ENCODE results near the gene HIVEP2. TPM values are rescaled to one million over a fixed set of nuclear protein-coding genes. Genes with fewer than 3 reads are reported as not detected.

The HIVEP2 gene
- total and polyA plus RNA-seq, 2 of the 4 experiments (the other 2 are of a cell fraction), result 4.3 to 11.3 TPM

- Histone ChIP-seq H4K5ac (ENCODE audit: low read depth, low read length) (no peak overlapping the region), H2AFZ (replicated peaks; ENCODE audit: low read length, poor library complexity) (no peak overlapping the region), H3K14ac (replicated peaks; ENCODE audit: low read depth, low read length) (0 out of 2 replicates have a peak overlapping the region, but pooled peaks have one; percentile 45), H4K91ac (ENCODE audit: insufficient read depth, low read depth, low read length) (no peak overlapping the region), H3K4me3 (ENCODE audit: insufficient read depth, low read depth, low read length) (no peak overlapping the region), H3K79me1 (ENCODE audit: low read depth in 1 of 2, low read length in 2 of 2) (peaks cover 11 to 51% of the 10 kb centered on the region in 2 experiments), H3K36me3 (ENCODE audit: control insufficient read depth, insufficient read depth, low read length) (peaks cover 2% of the 10 kb centered on the region; the same call in 1 of the 2 replicates), H3K27me3 (ENCODE audit: control insufficient read depth, insufficient read depth, low read length) (no peaks in the 10 kb centered on the region), H3K4me2 (ENCODE audit: low read depth, low read length) (no peak overlapping the region), H3K9ac (ENCODE audit: low read depth, low read length) (no peak overlapping the region), H2BK120ac (ENCODE audit: low read depth, low read length) (no peak overlapping the region), H2BK5ac (ENCODE audit: low read depth, low read length, poor library complexity, severe bottlenecking) (no peak overlapping the region), H3K9me1 (ENCODE audit: insufficient read depth, low read length) (peaks cover 8% of the 10 kb centered on the region), H3K4ac (ENCODE audit: low read depth, low read length) (no peak overlapping the region), H2BK20ac (ENCODE audit: low read depth, low read length) (no peak overlapping the region), H3K9me3 (ENCODE audit: control insufficient read depth, insufficient read depth, low read length) (no peaks in the 10 kb centered on the region), H4K20me1 (ENCODE audit: insufficient read depth, low read length) (no peaks in the 10 kb centered on the region), H4K8ac (ENCODE audit: low read depth in 2 of 2, low read length in 2 of 2) (no peak overlapping the region), H2BK15ac (ENCODE audit: low read depth, low read length) (no peak overlapping the region), H2AK9ac (replicated peaks; ENCODE audit: low read depth, low read length, poor library complexity) (no peak overlapping the region), H2AK5ac (ENCODE audit: low read depth, low read length) (no peak overlapping the region), H3K18ac (ENCODE audit: low read depth, low read length) (no peak overlapping the region), H3K4me1 (ENCODE audit: control insufficient read depth, insufficient read depth, low read length) (peaks cover 9% of the 10 kb centered on the region; the same call in 1 of the 2 replicates), H3K56ac (ENCODE audit: extremely low read depth, insufficient read depth, low read length) (no peak overlapping the region), H3K23ac (ENCODE audit: low read depth, low read length) (no peak overlapping the region), H3K27ac (ENCODE audit: insufficient read depth, low read length) (no peak overlapping the region)
- dilution Hi-C loops (cut with HindIII; ENCODE audit: low sequenced_read_pairs, unreplicated experiment) (no loop called here), intact Hi-C loops (cut with micrococcal nuclease) (no loop called here), in situ Hi-C loops (cut with MboI; ENCODE audit: low sequenced_read_pairs) (no loop called here)
- no peak for TF ChIP-seq FOS (IDR thresholded peaks at IDR 0.05; ENCODE audit: low read depth, low read length)
- TF ChIP-seq RCOR1 (IDR thresholded peaks at IDR 0.05; ENCODE audit: insufficient replicate concordance, low read length), result no peak
- TF ChIP-seq MAFK (IDR thresholded peaks at IDR 0.05; ENCODE audit: low read depth, low read length), result no peak
- WGBS, 2 experiments (ENCODE audit: extremely low coverage in 2 of 2, insufficient read length in 1 of 2), result 100% methylated on average over 2 of the region's 4 CpGs; no CpG with 5 or more reads in 1 of the 2 experiments
- CTCF ChIA-PET, result interaction anchor here (0.5 to 0.8 kb wide), 2 partner anchors 8 to 1576 kb away, joined by 3 read pairs; no protein-coding TSS in a partner anchor
- ATAC-seq (ENCODE audit: low read depth) (no peak), DNase-seq (no peak)
- POLR2A ChIA-PET (ENCODE audit: unreplicated experiment), result no interaction called here
- BruUV-seq (replicated peaks), result no TSS peak
Measured at GRCh38 chr6:142827991-142828390, 117.0 kb downstream of the HIVEP2 start.
